GM18868 (cell line): Measurements from ENCODE around the gene SLC7A1.

ENCODE experiments used
- ATAC-seq: cut with Tn5 transposase; IDR thresholded peaks from one replicate; pipeline ENCODE4 v1.9.1; 2021; ENCODE audit warnings: mild to moderate bottlenecking, moderate library complexity; ENCODE audit not compliant: unreplicated experiment

Gene SLC7A1

DNA sequence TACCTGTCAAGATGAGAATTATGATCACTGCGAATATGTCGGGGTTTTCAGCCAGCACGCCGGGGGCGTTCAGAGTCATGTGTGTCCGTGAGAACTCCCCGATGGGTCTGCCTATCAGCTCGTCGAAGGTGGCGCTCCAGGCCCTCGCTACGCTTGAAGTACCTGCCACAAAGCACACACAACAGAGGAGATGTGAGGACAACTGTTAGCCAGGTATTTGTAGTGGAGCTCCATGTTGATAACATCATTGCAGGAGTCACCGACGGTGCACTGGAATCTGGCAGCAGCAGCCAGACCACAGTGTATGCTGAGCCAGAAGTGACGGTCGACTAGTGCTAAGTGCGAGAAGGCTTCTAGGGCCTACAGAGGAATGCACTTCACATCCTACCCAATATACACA lies 62.7 kb downstream of the SLC7A1 start:
- ATAC-seq = no peak

DNA sequence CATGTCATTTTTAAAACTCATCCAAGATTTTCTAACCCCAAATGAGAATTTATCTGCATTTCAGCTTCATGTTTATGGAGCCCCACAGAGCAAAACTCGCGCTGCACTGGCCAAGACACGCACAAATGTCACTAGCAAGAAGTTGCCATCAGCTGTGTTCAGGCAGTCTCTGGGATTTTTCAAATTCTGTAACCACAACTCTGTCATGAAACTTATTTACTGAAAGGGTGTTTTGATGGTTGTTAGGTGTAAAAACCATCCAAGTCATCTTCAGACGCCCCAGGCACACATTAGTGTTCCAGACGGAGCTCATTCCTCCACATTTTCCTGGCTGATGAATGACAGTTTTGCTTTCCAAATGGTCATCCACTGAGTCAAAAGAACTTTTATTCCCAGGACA lies 63.4 kb downstream of the SLC7A1 start:
- ATAC-seq = no peak

DNA sequence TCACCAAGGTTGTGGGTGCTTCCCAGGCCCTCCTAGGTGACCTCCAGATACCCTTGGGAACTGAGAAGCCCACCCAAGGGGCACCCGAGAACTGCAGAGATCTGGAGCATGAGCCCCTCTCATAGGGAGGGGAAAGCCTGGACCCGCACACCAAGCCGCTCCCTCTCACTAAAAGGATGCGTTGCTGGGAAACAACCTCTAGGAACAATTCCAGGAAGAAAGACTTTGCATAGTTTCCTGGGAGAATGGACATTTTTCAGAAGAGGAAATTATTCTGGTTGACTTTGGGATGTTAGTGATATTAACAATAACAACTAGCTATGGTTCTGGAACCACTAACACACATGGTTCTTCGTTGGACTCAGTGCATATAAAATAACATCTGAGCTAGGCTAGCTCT lies 64.6 kb downstream of the SLC7A1 start:
- ATAC-seq = no peak

DNA sequence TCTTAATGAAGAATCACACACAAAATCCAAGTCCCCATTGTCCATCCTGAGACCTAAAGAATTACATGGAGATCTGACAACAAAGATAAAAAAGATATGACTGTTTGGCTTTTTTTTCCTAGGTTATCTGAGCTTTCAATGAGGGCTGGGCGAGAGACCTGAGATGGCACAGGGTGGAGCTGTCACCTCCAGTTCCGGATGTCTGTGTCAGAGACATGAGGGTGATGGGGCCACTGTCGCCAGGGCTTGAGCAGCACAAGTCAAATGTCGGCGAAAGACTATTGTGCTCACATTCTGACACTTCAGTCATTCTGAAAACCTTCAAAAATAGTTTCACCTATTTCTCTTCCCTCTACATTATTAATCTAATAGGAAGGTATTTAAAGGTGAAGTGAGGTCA lies 65.7 kb downstream of the SLC7A1 start:
- ATAC-seq = no peak

DNA sequence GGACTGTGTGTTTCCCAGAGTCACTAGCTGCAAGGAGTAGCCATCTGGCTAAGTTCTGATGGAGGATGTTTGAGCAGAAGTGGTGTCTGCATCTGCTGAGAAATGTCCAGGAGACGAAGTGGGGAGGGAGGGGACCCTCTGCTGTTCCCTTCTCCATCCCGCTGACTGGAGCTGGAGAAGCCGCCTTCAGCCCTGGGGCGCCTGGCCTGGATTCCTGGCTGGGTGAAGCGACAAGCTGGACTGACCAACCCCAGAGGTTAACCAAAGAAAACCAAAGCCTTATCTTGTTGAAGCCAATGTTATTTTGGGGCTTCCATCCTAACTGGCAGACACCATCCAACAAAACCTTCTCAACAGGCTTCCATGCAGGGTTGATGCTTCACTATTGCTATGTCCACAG lies 67.6 kb downstream of the SLC7A1 start:
- no peak for ATAC-seq

DNA sequence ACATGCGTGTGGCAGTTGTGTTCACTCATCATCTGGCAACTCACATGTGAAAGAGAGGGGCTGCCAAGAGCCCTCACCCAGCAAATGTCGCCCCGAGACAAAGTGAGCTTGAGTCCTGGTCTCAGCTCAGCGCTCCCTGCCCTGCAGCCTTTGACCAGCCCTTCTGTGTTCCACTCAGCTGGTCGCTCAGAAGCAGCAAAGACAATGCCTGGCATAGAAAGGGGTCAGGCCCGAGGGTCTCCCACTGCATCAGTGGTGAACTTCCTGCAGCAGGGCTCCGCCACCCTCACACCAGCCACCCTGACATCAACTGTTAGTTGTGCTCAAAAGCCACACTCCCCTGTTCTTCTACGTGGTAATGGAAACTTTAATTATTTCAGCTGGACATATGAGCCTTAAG lies 68.0 kb downstream of the SLC7A1 start:
- no peak for ATAC-seq

DNA sequence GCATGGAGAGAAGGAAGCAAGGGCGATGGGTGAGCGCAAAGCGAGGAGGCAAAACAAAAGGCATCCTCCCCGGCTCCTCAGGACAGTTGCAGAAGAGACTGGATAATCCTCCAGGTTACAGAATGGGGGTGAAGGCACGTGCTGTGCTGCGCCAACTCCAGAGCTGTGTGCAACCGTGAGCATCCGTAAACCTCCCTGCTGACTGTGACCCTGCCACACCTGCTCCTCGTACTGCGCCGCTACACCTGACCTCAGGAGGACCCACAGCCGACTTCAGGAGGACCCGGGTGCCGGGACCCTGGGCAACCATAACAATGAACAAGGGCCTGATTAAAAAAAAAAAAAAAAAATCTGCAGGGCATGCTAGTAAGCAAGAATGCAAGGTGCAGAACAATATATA lies 68.7 kb downstream of the SLC7A1 start:
- no peak for ATAC-seq

DNA sequence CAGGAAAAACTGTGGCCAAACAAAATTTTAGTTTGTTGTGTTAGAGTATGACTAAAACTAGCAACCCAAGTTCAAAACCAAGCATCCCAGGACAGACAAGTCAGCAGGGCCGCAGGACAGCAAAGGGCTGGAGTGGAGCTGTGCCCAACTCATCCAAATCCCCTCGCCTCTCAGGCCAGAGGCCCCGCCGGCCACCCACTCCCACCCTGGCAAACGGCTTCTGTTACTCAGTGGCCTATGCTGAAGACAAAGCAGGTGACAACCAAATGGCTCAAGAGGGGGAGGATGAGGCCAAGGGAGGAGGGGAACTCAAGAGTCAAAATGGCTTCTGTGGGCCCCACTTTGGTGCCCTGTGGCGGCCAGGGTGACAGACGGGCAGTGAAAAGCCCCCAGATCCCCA lies 69.7 kb downstream of the SLC7A1 start:
- no peak for ATAC-seq

DNA sequence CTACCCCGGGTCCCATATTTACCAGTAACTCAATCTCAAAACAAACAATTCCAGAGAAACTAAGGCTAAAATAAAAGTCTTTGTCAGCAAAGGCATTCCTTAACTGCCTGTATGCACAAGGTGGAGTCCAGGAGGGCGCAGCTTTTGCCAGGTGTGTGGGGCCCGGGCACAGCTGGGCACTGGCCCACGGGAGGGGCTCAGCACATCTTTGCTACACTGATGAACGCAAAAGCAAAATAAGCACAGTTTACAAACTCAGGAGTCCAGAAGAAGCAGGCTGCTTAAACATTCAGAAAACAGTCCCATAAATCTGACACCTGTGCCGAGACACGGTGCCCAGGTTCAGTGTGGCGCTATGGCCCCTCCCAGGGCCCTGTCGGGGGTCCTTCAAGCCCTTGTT lies 70.8 kb downstream of the SLC7A1 start:
- no peak for ATAC-seq

DNA sequence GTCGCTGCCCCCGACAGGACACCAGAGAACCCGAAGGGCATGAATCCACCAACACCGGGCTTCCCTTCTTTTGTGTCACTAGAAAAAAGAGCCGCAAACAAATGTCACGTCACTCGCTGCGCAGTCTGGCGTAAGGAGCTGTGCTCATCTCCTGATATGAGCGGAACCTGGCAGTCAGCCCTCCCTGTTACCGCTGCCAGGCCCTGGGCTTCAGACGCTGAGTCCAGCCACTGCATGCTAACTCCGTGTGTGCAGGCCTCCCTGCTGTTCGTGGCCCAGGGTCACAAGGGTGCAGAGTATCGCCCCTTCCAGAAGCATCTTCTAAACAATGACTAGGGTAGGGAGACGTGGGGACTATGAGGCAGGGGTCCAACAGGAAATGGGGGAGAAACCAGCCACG lies 71.3 kb downstream of the SLC7A1 start:
- no peak for ATAC-seq

DNA sequence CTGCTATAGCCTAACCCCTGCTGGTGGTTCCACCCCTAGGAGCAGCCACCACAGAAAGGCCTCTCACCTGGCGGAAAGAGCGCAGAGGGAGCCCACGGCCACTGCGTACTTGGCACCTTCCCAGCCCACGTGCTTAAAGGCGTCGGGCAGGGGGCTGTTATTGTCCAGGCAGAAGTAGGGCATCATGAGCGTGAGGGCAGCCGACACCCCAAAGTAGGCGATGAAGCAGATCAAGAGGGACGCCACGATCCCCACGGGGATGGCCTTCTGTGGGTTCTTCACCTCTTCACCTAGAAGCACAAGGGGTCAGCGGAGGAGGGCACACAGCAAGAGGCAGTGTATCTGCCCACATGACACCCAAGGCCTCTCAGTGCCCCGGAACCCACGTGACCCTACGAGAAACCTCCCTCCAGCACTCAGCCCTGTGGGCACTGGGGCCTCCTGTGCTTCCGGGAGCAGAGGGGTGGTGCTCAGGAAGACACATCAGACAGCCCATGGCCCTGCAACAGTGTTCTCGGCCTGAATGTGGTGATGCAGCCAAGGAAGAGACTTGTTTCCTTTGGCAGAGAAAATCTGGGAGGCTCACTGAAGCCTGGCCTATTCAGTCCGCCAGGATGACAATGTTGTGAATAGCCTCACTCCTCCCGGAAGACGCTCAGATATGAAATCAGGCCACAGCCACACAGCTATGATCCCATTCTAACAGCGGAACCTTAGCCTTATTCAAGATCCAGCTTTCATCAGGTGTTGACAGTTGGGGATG lies 72.1 kb downstream of the SLC7A1 start:
- no peak for ATAC-seq

DNA sequence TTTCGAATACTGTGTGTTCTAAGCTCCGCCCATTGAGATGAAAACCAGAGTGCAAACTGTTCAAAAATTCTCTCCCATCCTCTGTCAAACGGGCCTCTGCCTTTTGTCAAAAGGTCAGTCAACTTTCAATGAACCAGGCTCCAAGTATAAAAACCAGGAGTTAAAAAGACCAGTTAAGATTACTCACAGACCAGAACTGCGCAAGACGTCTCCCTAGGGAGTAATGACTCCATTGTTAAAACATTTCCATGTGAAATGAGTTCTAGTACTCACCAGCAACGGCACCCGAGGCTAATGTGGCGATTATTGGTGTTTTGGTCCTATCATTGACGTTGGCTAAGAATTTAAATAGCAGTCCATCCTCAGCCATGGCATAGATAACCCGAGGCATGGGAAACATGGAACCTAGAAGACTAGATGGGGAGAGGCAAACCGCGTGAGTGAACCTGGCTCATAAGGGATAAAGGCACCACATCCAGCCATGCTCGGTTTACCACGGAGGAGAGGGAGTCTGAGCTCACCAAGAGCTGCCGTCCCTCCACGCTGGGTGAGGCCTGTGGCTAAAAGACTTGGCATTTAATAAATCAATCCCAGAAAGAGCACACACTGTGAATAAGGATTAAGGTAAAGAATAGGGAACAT lies 73.3 kb downstream of the SLC7A1 start:
- ATAC-seq = no peak

DNA sequence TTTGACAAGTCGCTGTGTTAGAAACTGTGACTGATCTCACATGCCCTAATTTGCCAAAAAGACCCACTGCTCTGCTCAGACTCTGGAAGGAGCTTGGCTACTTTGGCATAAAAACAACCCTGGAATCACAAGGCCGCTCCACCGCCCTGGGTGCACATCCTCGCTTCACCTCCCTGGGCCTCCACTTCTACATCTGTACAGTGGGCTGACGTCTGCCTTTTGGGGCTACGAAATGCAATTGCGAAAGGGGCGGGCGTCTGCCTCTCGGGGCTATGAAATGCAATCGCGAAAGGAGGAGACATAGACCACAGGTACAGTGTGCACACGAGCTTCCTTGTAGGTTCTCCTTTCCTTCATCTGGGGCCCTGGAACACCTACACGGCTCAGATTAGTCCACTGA lies 74.2 kb downstream of the SLC7A1 start:
- no peak for ATAC-seq

DNA sequence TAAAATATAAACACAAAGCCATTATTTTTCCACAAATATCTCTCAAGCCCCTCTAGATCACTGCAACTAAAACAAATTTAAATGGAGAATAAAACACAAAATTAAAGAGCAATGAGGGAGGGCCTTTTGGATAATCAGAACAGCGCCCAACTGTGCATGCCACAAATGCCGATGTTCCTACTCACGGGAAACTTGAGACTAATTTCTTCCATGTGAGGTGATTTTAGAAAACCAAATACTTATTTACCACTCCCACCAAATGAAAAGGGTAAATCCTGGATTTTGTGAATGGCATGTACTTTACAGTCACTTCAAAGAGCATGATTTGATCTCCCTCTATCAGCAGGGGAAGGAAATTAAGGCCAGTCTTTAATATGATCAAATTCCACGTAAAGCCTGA lies 74.8 kb downstream of the SLC7A1 start:
- ATAC-seq = no peak

DNA sequence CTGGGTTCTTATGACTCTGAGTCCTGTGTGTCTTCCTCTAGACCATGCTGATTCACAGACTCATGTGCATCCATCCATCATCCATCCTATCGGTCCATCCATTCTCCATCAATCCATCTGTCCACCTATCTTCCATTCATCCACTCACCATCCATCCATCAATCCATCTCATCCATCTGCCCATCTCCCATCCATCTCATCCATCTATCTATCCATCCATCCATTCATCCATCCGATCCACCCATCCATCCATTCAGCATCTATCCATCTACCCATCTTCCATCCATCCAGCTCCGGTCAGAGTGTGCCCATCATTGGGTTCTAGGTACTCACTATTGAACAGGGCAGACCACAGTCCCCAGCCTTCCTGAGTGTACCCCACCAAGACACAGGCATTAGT lies 75.6 kb downstream of the SLC7A1 start:
- ATAC-seq = no peak

DNA sequence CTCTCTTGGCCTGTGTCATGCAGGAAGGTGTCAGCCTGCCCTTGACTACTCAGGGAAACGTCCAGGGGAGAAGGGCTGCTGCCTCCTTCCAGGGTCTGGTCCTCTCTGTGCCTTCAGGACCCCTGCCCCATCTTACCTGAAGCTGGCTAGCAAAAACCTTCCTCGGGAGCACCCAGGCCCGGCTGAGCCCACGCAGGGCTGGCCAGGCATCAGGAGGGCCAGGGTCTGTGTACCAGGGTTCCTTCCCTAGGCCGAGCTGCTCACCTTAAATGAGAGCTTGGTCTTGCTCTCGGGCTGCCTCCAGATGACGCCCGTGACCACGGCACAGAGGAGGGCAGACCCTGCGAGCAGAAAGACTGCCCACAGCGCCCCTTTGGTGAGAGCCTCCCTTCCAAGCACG lies 78.6 kb downstream of the SLC7A1 start:
- ATAC-seq = no peak

DNA sequence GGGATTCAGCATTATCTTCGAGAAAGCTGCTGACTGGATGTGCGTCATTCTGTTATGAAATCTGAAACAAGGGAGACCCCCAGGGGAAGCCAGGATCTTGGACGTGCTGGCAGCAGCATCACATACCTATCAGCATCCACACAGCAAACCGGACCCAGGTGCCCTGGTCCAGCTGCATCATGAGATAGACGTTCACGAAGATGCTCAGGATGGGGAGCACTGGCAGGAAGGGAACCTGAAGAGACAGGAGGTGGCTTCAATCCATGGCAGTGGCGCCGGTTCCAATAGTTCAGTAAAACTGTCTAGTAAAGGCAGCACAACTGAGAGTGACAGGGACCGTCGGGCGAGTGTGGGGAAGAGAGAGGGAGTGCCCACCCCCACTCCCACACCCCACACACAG lies 79.5 kb downstream of the SLC7A1 start:
- ATAC-seq = no peak

DNA sequence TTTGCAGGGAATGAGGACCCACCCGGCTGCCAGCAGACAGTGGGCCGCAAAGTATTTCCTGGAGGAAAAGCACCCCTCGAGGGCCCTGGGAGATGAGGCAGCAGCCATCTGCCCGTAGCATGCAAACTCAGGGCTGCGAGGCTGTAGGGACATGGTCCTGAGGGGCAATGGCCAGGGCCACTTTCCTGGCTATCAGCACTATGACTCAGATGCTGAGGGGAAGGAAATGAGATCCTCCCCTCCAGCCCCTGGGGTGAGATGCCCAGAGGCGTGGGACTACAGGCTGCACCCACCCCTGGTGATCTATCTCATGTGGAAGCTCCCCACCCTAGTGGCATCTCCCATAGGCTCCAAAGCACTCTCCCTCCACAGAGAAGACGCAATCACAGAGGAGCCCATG lies 80.1 kb downstream of the SLC7A1 start:
- ATAC-seq = no peak

DNA sequence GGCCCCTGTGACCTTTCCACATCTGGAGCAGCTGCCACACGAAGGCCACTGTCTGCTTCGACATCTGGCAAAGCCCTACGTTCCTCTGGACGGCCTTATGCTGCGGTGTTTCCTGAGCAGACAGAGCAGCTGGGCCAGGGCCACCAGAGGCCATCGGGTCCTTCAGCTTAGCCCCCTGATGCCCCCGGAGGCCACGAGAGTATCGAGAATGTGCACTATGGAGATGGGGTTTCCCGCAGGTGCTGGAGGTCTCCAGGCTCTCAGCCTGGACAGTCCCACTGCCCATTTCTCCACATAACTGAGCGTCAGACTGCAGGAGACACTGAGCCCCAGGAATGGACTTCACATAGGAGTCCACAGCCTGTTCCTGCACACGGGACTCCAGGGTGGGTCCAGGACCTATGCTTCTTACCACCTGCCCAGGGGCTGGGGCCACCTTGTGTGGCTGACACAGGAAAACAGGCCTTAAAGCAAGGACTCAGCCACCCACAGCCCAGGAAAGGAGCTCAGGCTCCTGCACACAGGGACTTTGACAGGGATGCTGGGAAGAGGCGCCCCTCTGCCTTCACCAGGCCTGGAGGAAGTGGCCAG lies 80.7 kb downstream of the SLC7A1 start:
- ATAC-seq = no peak

DNA sequence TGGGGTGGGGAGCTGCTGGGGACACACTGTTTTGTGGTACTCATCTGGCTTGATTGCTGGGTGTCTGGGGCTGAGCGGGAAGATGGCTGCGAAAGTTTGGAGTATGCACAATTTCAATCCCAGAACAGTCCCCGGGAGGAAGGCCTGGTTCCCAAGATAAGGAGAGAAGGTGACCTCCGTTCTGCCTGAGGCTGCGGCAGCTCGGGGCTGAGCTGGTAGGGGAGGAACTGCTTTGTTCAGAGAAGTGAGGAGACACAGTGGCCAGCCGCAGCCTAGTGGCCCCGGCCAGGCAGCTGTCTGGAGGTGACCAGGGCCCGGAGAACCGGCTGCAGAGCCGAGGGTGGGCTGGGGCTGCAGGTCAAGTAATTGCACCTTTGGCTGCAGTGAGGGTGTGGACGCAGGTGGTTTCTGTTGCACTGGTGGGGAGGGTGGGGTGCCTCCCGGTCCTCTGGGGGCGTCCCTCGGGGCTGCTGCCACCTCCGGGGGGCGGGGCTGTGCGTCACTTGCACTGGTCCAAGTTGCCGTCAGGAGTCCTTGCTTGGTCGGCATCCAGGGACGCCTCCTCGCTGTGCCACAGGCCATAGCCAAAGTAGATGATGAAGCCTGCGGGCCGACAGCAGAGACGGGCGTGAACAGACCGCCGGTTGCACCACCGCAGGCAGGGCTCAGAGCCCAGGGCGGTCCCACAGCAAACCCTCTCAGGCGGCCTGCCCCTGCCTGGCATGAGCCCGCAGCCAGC lies 81.3 kb downstream of the SLC7A1 start:
- no peak for ATAC-seq

DNA sequence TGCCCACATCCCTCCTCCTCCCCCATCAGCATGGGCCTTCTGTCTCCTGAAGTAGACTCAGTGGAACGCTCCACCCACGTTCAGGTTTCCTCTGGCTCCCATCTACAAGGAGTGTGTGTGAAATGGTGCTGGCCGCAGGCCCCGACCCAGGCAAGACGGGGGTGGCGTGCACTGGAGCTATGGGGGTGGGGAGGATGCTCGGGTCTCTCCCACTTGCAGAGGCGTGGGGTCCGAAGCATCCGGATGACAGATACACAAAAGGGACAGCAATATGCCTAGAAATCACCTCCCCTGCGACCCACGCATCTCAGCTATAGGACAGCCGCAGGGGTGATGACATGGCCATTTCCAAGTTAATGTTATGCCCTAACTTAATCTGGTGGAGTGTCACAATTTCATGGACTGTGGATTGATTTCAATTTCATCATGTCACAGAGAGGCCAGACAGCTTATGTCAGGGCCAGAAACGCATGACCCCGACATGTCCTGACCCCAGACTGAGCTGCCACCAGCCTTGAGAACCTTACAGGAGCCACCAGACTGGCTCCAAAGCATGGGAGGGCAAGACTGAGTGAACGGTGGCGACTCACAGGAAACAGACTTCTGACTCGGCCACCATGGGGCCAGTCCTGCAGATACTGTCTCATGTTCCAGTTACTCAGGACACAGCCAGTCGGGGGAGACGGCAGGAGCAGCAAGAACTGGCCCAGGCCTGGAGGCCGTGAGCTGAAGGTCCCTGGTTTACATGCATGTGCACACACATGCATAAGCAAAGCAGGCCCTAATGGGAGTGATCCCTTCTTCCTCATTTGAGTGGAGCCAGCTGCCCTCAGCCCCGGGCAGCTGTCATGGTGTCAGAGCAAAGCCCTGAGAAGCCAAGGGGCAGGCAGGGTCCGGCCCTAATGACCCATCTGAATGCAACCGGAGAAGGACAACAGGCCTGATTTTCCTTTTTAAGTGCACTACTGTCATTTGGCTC lies 82.2 kb downstream of the SLC7A1 start:
- ATAC-seq = no peak
